GM18517 (cell line): ENCODE results near the gene TRIP13.
"Not testable (repeated sequence)": the region's sequence is repeated elsewhere in the genome, so short reads cannot be mapped to it uniquely, and the experiment has no call there.

ENCODE experiments used
- ATAC-seq: cut with Tn5 transposase; IDR thresholded peaks from one replicate; pipeline ENCODE4 v1.9.1; 2021; ENCODE audit warnings: mild to moderate bottlenecking, moderate library complexity; ENCODE audit not compliant: unreplicated experiment

Gene TRIP13

GRCh38 chr5:934381-934967, 41.8 kb downstream of the TRIP13 start:
- ATAC-seq: not testable (repeated sequence)

DNA sequence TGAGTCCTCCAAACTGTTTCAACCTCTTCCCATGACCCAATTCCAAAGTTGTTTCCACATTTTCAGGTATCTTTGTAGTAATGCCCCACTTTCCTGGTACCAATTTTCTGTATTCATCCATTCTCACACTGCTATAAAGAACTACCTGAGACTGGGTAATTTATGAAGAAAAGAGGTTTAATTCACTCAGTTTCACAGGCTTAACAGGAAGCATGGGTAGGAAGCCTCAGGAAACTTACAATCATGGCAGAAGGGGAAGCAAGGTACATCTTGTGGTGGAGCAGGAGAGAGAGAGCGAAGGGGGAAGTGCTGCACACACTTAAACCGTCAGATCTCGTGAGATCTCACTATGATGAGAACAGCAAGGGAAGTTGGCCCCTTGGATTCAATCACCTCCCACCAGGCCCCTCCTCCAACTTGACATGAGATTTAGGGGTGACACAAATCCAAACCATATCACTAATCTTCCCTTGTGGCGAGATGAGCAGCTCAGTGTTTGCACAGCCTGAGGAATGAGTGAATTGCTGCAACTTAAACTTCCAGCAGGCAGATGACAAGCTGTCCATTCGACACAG, 42.9 kb downstream of the TRIP13 start:
- no peak for ATAC-seq

DNA sequence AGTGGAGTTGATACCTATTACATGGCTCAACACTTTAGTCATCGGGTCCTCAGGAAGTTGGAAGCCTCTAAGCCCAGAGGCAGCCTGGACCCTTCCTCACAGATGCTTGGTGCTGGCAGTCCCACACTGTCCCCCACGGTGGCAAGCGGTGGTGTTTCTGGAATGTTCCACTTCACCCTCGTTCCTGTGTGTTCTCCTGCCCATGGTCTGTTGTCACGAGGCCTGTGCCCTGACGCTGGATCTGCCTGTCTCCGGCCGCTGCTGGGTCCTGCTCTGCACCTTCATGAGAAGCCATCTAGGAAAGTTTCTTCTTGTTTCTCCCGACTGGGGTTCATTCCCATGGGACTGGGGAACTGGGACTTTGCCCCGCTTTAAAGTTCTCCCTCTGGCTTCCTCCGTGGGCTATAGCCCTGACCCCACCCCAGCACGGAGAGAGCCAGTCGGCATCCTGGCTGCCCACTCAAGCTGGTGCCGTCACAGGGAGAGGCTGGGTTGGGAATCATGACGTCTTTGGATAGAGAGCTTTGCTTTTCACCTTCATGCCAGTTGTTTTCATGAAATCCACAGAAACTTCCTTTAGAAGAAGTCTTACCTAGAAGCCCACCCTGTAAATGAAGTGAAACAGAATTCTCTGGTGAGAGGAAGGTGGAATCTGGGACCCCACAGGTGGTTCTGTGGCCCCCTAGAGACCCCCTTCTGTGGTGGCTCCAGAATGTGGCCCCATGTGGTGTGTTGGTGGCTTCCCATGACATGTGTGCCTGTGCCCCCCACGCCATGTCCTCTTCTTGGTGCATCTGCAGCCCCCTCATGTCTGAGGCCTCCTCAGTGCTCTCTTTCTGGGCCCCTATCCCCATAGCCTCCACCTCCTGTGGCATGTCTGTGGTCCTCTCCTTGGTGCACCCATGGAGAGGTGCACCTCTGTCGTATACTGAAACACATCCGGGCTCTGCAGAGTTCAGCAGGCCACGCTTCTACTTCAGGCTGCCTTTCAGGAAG, 43.8 kb downstream of the TRIP13 start:
- no peak for ATAC-seq

GRCh38 chr5:937151-937924, 44.7 kb downstream of the TRIP13 start:
- no peak for ATAC-seq

DNA sequence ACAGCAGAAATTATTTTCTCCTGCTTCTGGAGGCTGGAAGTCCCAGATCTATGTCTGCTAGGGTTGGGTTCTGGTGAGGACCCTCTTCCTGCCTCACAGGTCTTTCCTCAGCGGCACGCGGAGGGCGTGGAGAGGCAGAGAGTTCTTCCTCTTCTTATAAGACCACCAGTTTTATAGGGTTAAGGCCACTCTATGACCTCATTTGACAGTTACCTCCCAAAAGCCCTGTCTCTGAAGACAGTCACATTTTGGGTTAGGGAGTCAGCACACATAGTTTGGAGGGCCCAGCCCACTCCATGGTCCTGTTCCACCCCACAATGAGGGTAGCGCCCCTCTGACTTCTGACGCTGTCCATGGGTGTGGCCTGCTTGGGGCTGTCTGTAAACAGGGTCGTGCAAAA, 46.7 kb downstream of the TRIP13 start:
- no peak for ATAC-seq

DNA sequence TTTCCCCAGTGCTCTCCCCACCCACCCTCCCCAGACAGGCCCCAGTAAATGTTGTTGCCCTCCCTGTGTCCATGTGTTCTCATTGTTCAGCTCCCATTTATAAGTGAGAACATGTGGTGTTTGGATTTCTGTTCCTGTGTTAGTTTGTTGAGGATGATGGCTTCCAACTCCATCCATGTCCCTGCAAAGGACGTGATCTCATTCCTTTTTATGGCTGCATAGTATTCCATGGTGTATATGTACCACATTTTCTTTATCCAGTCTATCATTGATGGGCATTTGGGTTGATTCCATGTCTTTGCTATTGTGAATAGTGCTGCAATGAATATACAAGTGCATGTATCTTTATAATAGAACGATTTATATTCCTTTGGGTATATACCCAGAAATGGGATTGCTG, 48.1 kb downstream of the TRIP13 start:
- not testable (repeated sequence) for ATAC-seq

DNA sequence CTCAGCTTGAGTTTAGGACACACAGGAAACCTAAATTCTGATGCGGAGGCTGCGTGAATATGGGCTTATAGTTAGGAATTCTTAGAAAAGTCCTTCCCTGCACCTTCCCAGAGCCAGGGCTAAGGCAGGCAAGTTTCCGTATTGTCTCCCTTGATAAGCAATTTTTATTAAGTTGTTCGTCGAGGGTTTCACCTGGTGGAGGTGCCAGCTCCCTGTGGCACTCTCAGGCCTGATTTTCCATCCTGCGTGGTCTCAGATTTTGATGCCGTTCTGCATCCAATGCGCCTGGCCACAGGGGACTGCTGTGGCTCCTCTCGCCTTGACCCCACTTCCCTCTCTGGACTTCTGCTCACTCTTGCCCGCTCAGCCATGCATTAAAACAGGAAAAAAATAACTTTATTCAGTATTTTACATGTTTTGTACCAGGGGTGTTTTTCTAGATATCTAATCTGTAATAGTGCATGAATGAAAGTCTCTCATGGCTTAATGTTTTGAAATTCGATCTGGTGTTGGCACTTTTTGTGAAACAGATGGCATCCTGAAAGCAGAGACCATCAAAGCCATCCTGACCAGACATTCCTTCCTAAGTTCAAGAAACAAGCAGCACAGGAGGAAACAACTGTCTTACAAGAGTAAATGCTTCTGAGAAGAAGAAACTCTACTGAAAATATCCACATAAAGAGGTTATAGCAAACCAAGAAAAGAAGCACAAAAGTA, 50.7 kb downstream of the TRIP13 start:
- no peak for ATAC-seq

DNA sequence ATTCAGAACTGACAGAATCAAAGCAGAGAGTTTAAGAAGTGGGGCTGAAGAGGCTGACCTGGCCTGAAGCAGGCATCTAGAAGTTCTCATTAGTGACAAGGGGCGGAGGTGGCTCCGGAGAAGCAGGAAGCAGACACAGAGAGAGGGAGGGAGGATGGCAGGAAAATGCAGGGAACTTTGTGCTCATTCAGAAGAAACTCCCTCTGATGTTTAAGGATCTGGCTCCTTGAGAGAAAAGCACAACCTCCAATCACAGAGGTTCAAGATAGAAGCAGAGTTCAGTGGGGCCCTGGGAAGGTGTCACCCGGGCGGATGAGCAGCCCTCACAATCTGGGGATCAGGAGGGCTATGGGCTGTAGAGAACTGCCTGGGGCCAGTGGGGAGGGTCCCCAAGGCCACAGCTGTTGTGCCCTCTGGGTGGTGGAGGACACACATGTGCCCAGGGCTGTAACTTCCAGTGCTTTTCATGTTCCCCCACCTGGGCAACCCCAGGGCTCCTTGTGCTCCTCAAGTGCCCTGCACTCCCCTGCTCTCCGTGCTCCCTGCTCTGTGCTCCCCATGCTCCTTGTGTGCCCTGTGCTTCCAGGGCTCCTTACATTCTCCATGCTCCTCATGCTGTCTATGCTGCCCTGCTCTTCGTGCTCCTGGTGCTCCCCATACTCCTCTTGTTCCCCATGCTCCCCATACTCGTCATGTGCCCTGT, 51.4 kb downstream of the TRIP13 start:
- no peak for ATAC-seq

- no peak for ATAC-seq
These were observed 51.9 kb downstream of the TRIP13 start for GRCh38 chr5:944621-944927.

- ATAC-seq: no peak
These were observed 52.5 kb downstream of the TRIP13 start for GRCh38 chr5:944992-945685.

DNA sequence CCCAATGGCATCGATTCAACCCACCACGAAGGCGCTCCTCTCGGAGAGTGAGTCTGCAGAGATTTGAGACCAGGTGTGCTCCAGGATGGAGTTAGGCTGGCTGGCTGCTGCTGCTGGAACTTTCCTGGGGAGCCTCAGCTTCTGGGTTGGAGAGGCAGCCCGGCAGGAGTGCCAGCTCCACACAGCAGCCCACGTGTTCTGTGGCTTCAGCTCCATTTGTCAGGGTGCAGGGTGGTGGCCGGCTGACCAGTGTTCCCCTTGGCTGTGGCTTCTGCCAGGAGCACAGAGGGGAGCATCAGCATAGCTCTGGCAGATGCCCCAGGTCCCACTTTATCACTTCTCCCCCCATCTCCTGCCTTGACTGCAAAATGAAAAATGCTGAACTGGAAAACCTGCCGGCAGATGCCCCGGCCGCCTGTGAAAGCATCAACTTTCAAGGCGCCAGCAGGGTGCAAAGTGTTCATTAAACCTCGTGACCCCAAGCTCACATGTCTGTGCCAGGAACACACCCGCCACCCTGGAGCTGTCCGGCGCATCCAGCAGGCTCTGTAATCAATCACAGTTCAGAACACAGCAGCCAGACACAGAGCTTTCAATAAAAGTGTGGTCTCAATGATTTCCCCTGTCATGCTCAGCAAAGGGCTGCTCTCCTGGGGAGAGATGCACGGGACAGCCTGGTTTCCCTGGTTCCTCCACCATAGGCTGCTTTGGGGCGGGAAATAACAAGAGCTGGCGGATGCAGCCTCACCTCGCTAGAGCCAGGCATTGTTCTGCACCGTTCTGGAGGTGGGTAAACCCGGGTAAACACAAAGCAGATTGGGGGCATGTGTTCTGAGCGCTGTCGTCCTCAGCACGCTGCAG, 53.2 kb downstream of the TRIP13 start:
- no peak for ATAC-seq

DNA sequence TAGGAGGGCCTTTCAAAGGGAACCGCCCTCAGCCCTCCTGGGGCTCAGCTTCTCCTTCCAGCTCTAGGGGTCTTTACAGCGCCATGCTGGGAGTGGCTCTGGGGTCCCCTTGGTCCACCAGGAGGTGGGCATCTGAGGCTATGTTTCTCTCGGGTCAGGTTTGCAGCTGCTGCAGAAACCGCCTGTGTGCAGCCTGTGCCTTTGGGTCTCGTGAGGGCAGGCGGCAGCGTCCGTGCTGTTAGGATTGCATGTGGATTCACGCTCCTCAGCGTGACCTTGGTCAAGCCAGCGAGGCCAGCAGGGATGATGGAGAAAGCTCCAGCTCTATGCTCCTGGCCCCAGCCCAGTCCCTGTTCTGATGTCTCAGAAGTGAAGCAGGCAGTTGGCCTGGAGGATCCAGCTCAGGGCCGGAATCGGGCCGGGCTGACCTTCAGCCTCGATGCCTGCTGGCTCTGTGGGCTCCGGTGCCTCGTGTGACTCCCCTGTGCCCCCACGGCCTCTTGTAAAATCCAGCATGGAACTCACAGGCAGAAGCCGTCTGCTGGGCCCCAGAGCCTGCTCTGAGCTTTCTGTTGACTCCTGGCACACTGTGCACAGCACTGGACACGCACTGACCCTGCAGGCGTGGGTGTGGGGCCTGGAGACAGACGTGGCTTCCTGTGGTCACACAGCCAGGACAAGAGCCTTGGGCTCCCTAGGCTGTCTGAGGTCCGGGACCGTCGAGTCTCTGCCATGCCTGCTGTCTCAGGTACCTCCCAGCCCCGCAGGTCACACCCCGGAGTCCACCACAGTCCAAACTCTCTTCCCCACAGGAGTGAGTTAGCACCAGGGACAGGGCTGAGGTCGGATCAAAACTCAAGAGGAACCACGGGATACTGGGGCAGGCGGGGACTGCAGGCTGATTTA, 54.3 kb downstream of the TRIP13 start:
- no peak for ATAC-seq

- no peak for ATAC-seq
These were observed 55.2 kb downstream of the TRIP13 start for GRCh38 chr5:947626-948471.

GRCh38 chr5:948472-949274, 56.0 kb downstream of the TRIP13 start:
- ATAC-seq: no peak

- ATAC-seq: no peak
These were observed 56.5 kb downstream of the TRIP13 start for GRCh38 chr5:949275-949543.
